ENCODE data around the gene PSMB9.

The PSMB9 gene

GRCh38 chr6:32903952-32904351 is 50.0 kb downstream of the PSMB9 start:
- no peak overlapping the region for H3K4me3 ChIP-seq (ENCODE audit: low read depth, low read length)

- H3K4me3 ChIP-seq (ENCODE audit: low read depth, low read length) = no peak overlapping the region
Measured at GRCh38 chr6:32905078-32905477, 51.1 kb downstream of the PSMB9 start.

- H3K4me3 ChIP-seq (ENCODE audit: low read depth, low read length) = no peak overlapping the region
Measured at GRCh38 chr6:32906539-32906938, 52.5 kb downstream of the PSMB9 start.

GRCh38 chr6:32908897-32909296 is 54.9 kb downstream of the PSMB9 start:
- H3K4me3 ChIP-seq (ENCODE audit: low read depth, low read length) = no peak overlapping the region

Data from iPS-11a (cell line).